Measurements from ENCODE around the gene NAGK.
"Not testable (repeated sequence)": the region's sequence is repeated elsewhere in the genome, so short reads cannot be mapped to it uniquely, and the experiment has no call there.

GRCh38 chr2:71083297-71083696 is 14.8 kb downstream of the NAGK start:
- TF ChIP-seq, protein P1, sequence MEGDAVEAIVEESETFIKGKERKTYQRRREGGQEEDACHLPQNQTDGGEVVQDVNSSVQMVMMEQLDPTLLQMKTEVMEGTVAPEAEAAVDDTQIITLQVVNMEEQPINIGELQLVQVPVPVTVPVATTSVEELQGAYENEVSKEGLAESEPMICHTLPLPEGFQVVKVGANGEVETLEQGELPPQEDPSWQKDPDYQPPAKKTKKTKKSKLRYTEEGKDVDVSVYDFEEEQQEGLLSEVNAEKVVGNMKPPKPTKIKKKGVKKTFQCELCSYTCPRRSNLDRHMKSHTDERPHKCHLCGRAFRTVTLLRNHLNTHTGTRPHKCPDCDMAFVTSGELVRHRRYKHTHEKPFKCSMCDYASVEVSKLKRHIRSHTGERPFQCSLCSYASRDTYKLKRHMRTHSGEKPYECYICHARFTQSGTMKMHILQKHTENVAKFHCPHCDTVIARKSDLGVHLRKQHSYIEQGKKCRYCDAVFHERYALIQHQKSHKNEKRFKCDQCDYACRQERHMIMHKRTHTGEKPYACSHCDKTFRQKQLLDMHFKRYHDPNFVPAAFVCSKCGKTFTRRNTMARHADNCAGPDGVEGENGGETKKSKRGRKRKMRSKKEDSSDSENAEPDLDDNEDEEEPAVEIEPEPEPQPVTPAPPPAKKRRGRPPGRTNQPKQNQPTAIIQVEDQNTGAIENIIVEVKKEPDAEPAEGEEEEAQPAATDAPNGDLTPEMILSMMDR (tag by site-specific recombination; IDR thresholded peaks at IDR 0.05): not testable (repeated sequence)
- TF ChIP-seq, protein P2, sequence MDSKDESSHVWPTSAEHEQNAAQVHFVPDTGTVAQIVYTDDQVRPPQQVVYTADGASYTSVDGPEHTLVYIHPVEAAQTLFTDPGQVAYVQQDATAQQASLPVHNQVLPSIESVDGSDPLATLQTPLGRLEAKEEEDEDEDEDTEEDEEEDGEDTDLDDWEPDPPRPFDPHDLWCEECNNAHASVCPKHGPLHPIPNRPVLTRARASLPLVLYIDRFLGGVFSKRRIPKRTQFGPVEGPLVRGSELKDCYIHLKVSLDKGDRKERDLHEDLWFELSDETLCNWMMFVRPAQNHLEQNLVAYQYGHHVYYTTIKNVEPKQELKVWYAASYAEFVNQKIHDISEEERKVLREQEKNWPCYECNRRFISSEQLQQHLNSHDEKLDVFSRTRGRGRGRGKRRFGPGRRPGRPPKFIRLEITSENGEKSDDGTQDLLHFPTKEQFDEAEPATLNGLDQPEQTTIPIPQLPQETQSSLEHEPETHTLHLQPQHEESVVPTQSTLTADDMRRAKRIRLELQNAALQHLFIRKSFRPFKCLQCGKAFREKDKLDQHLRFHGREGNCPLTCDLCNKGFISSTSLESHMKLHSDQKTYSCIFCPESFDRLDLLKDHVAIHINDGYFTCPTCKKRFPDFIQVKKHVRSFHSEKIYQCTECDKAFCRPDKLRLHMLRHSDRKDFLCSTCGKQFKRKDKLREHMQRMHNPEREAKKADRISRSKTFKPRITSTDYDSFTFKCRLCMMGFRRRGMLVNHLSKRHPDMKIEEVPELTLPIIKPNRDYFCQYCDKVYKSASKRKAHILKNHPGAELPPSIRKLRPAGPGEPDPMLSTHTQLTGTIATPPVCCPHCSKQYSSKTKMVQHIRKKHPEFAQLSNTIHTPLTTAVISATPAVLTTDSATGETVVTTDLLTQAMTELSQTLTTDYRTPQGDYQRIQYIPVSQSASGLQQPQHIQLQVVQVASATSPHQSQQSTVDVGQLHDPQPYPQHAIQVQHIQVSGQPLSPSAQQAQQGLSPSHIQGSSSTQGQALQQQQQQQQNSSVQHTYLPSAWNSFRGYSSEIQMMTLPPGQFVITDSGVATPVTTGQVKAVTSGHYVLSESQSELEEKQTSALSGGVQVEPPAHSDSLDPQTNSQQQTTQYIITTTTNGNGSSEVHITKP (tag by site-specific recombination; IDR thresholded peaks at IDR 0.05): not testable (repeated sequence)
- not testable (repeated sequence) for TF ChIP-seq SALL2 (tag by site-specific recombination; IDR thresholded peaks at IDR 0.05; ENCODE audit: borderline replicate concordance); ZBTB17 (tag by site-specific recombination; IDR thresholded peaks at IDR 0.05); ZNF433 (tag by site-specific recombination; IDR thresholded peaks at IDR 0.05; ENCODE audit: low read depth); SP2 (tag by site-specific recombination; IDR thresholded peaks at IDR 0.05); PRDM1 (tag by site-specific recombination; IDR thresholded peaks at IDR 0.05); YY1 (tag by site-specific recombination; IDR thresholded peaks at IDR 0.05); ZNF2 (tag by site-specific recombination; IDR thresholded peaks at IDR 0.05); ZNF664 (tag by site-specific recombination; IDR thresholded peaks at IDR 0.05); ZFP37 (tag by site-specific recombination; IDR thresholded peaks at IDR 0.05); ZNF585B (tag by site-specific recombination; IDR thresholded peaks at IDR 0.05)
- TF ChIP-seq, protein P3, sequence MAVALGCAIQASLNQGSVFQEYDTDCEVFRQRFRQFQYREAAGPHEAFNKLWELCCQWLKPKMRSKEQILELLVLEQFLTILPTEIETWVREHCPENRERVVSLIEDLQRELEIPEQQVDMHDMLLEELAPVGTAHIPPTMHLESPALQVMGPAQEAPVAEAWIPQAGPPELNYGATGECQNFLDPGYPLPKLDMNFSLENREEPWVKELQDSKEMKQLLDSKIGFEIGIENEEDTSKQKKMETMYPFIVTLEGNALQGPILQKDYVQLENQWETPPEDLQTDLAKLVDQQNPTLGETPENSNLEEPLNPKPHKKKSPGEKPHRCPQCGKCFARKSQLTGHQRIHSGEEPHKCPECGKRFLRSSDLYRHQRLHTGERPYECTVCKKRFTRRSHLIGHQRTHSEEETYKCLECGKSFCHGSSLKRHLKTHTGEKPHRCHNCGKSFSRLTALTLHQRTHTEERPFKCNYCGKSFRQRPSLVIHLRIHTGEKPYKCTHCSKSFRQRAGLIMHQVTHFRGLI (tag by site-specific recombination; IDR thresholded peaks at IDR 0.05): not testable (repeated sequence)
- TF ChIP-seq, protein P4, sequence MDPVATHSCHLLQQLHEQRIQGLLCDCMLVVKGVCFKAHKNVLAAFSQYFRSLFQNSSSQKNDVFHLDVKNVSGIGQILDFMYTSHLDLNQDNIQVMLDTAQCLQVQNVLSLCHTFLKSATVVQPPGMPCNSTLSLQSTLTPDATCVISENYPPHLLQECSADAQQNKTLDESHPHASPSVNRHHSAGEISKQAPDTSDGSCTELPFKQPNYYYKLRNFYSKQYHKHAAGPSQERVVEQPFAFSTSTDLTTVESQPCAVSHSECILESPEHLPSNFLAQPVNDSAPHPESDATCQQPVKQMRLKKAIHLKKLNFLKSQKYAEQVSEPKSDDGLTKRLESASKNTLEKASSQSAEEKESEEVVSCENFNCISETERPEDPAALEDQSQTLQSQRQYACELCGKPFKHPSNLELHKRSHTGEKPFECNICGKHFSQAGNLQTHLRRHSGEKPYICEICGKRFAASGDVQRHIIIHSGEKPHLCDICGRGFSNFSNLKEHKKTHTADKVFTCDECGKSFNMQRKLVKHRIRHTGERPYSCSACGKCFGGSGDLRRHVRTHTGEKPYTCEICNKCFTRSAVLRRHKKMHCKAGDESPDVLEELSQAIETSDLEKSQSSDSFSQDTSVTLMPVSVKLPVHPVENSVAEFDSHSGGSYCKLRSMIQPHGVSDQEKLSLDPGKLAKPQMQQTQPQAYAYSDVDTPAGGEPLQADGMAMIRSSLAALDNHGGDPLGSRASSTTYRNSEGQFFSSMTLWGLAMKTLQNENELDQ (tag by site-specific recombination; IDR thresholded peaks at IDR 0.05; ENCODE audit: low read depth): not testable (repeated sequence)
